COLO668 (cell line): Measurements from ENCODE around the gene TUBB4A.

ENCODE experiments used
- DNase-seq: peaks from one replicate; lab custom pipeline; 2025; ENCODE audit not compliant: unreplicated experiment; lab: John Stamatoyannopoulos, UW

Gene TUBB4A

DNA sequence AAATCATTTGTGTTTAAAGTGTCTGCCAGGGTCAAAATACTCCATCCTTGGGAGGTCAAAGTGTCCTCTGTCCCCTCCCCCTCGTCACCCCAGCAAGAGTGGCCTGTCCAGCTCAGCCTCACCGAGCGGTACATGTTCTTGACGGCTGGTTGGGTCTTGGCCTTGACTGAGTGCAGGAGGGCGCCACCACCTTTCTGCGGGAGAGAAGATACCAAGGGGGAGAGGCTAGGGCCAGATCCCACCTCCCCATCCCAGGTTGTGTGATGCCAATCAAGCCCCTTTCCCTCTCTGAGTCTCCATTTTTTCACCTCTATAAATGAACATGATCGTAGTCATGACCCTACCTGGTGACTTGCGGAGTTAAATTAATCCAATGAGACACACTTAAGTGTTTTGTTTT lies 31.9 kb downstream of the TUBB4A start:
- no peak for DNase-seq

DNA sequence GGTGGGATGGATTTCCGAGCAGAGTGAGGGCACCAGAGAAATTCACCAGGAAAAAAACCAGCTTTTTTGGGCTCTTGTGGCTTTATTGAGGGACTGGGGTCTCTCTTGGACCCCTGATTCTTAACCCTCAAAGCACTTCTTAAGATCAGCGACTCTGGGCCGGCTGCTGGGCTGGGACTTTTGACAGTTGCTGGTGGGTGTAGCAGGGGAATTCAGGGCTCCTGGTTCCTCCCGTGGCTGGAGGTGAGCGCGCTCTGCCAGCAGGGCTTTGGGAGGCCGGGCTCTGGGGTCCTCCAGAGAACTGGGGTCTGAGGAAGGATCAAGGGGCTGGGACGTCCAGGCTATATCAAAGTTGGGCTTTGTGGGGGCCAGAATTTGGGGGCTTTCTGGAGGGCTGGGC lies 34.7 kb downstream of the TUBB4A start:
- no peak for DNase-seq

DNA sequence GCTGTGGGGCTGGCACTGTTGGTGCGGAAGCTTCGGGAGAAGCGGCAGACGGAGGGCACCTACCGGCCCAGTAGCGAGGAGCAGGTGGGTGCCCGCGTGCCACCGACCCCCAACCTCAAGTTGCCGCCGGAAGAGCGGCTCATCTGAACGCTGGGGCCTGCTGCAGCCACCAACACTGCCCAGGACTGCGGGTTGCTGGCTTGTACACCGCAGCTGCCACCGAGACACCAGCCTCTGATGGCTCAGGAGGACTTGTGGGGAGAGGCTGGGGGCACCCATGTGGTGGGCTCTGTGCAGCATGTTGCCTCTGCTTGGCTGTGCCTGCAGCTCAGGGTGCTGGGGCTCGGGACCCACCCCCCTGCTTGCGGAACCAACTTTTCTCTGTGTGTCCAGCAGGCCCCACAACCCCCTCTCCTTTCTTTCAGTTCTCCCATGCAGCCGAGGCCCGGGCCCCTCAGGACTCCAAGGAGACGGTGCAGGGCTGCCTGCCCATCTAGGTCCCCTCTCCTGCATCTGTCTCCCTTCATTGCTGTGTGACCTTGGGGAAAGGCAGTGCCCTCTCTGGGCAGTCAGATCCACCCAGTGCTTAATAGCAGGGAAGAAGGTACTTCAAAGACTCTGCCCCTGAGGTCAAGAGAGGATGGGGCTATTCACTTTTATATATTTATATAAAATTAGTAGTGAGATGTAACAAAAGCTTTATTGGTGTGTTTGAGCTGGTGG lies 35.4 kb downstream of the TUBB4A start:
- DNase-seq, result no peak

- DNase-seq, result no peak
These were observed 36.4 kb downstream of the TUBB4A start for GRCh38 chr19:6465663-6466062.

DNA sequence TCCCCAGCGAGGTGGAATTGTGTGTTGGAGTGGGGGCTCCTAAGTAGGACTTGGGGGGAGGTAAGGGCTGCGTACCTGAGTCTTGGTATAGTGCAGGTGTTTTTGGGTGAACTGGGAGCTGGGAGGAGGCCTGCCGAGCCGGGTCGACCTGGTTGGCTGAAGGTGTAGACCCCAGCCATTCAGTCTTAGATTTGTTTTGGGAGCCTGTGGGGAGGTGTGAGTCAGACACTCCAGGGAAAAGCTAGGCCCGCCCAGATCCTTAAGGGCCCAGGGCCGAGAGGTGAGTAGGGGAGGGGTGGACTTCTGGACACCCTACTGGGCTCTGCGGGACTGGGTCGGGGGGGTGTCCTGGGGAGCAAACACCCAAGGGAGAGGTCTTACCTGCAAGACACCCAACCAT lies 37.1 kb downstream of the TUBB4A start:
- DNase-seq, result no peak

- peak; percentile 94 for DNase-seq
These were observed 37.8 kb downstream of the TUBB4A start, which contains the start of gene CRB3 for GRCh38 chr19:6464070-6464873. Gene CRB3 (plus strand): TSS chr19:6464271. CDS start chr19:6464702, 431 bp downstream.

GRCh38 chr19:6460099-6460884 lies 41.8 kb downstream of the TUBB4A start:
- DNase-seq, result peak; percentile 99

- peak; percentile 78 for DNase-seq
These were observed 42.6 kb downstream of the TUBB4A start, which contains the start of gene SLC25A23 for GRCh38 chr19:6459262-6460098. Gene SLC25A23 (minus strand): TSS chr19:6459792. CDS start chr19:6459628, 164 bp downstream.

DNA sequence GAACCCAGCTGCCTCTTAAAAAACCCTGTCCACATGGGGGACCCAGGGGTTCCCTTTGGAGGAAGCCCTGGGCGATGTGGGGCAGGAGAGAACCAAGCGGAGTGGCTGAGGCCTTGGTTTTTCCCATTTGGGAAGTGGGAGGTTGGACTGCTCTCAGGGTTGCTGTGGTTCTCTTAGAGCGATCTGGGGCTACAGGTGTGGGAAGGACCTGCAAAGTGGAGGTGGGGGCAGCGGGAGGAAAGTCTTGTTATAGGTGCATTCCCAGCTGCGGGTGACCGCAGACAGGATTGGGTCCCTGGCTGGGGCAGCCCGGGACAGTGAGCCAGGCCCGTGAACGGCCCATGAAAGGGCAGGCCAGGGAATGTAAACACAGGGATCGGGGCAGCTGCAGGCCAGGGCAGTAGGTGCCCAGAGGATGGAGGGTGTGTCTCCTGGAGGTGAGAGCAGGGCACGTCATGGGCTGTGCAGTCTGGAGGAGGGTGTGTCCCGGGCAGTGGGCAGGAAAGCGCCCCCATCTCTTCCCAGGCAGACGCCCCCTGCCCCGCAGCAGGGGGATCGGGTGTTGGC lies 43.3 kb downstream of the TUBB4A start:
- no peak for DNase-seq

- no peak for DNase-seq
These were observed 44.0 kb downstream of the TUBB4A start for GRCh38 chr19:6457958-6458694.

GRCh38 chr19:6455924-6456323 lies 46.2 kb downstream of the TUBB4A start:
- DNase-seq, result no peak

- no peak for DNase-seq
These were observed 48.1 kb downstream of the TUBB4A start for GRCh38 chr19:6453951-6454565.

GRCh38 chr19:6452899-6453298 lies 49.2 kb downstream of the TUBB4A start:
- DNase-seq, result no peak

DNA sequence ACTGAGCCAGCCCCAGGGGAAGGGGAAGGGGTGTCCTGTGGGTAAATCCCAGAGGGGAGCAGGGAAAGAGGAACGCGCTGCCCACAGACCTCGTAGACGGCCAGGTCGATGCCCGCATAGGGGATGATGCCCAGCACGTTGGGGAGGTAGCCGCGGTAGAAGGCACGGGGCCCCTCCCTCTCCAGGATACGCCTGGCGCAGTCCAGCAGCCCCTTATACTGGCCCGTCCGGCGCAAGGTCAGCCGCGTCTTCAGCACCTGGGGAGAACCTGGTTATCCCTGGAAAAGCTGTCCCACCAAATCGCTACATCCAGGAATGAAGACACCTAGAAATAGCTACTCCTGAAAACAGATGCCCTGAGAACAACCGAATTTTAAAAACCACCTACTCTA lies 49.9 kb downstream of the TUBB4A start:
- DNase-seq, result no peak

DNA sequence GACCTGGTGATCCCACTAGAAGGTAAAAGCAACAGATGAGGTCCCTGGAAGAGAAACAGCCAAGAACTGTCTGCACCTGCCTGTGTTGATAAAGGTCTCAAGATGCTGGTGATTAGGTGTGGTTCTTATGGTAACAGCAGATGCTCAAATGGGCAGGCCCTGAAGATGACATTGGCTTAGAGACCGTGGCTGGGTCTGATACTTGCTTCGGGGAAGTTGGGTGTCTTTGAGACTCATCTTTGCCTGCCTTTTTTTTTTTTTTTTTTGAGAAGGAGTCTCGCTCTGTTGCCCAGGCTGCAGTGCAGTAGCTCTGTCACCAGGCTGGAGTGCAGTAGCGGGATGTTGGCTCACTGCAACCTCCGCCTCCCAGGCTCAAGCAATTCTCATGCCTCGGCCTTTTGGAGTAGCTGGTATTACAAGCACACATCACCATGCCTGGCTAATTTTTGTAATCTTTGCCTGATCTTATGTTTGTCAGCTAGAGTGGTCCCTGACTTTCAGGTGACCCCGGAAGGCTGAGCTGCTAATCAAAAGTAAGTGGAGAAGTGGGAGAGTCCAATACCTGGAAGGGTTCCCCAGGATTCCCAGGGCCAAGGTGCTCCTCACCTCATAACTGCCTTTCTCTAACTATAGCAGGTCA lies 50.4 kb downstream of the TUBB4A start:
- DNase-seq, result no peak

DNA sequence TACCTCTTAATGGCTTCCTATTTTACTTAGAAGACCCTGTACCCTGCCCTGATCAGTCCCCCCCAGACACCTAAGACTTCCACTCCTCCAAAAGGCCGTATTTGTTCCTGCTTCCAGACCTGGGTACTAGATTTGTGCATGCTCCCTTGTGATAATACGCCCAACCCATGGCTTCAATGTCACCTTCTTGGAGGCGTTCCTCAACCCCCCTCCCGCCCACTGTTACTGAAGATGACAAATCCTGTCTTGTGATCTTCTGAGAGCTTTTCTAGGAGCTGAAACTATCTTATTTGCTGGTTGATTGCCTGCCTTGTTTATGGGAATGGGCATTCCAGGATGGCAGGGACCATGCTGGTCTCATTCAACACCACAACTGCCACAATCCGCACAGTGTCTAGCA lies 51.9 kb downstream of the TUBB4A start:
- DNase-seq, result no peak

DNA sequence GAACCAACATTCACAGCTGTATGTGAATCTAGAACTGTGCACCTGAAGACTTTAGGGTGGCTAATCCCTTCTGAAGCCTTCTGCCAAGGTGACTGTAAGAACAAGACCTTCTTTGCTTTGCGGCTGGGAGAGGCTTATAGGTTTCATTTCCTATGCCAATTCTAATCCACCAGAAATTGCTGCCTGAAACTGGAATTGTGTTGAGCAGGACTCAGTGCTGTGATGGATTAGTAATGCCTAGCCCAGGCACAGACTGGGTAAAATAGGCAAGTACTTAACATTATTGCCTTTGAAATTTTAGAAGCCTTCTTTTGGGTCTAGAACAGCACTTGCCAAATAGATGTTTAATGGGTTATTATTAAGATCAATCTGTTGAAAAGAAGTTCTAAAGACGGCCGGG lies 54.1 kb downstream of the TUBB4A start:
- no peak for DNase-seq

GRCh38 chr19:6446452-6446851 lies 55.7 kb downstream of the TUBB4A start:
- no peak for DNase-seq
